Uterus (tissue), 2 donors: Measurements from ENCODE around the gene NHSL1.

Experiments
- CTCF ChIP-seq, 4 experiments: fragments of 200-600 bp in 2 of 4; fragments of 450-650 bp in 2 of 4; sonication (generic) in 2 of 4; IDR thresholded peaks; one replicate each; pipeline ENCODE4 v1.5.1; 2016 to 2019; ENCODE audit warnings: antibody characterized with exemption in 4 of 4, mild to moderate bottlenecking in 2 of 4, moderate library complexity in 1 of 4
- POLR2A ChIP-seq, 2 donors: fragments of 450-650 bp; IDR thresholded peaks; one replicate each; pipeline ENCODE4 v1.6.1; 2016; ENCODE audit warnings: antibody characterized with exemption in 2 of 2, mild to moderate bottlenecking in 1 of 2, moderate library complexity in 1 of 2

DNA sequence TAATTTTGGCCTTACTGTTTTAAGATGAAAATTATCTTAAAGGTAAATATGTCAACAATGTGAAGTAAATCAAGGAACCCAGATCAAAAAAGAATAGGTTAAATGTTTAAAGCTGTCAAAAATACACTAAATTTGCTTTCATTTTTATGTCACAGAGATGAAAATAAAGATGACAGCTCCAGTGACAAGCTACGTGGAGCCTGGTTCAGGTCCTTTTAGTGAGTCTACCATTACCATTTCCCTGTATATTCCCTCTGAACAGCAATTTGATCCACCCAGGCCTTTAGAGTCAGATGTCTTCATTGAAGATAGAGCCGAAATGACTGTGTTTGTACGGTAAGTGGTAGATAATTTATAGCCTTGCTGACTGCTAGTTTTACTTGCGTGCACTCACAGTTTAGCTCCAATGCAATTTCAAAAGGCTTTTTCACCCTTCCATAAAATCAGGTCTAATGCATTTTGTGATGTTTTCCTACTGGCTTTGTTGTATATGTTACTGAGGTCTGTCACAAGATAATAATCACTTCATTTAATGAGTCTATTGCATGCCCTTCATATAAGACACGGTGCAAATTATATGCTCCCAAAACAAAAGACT, 93.4 kb downstream of the NHSL1 start:
- no peak for TF ChIP-seq CTCF (IDR thresholded peaks at IDR 0.05)
- no peak for TF ChIP-seq POLR2A (IDR thresholded peaks at IDR 0.05)
